Naive thymus-derived CD8-positive, alpha-beta T cell (primary cell): ENCODE results near the gene CGB3. TPM values are rescaled to one million over a fixed set of nuclear protein-coding genes. Genes with fewer than 3 reads are reported as not detected.
"Not testable (repeated sequence)": the region's sequence is repeated elsewhere in the genome, so short reads cannot be mapped to it uniquely, and the experiment has no call there.

ENCODE experiments used
- ATAC-seq, 2 donors: fragments of 150-1000 bp; cut with Tn5 transposase in 1 of 2; sonication (Bioruptor Pico), chemical (Tn5 transposase) in 1 of 2; 1 replicate in 1 of 2; 2 replicates in 1 of 2; pipeline ENCODE4 v1.10.0; 2021; ENCODE audit warnings: mild to moderate bottlenecking in 2 of 2, moderate library complexity in 2 of 2
- POLR2A ChIA-PET: fragments of 350-600 bp; sonication (Branson Sonifier 250); formaldehyde crosslinking; loops from one replicate; lab custom pipeline; 2021; ENCODE audit warnings: antibody characterized with exemption; lab: Charles Lee
- DNase-seq, 10 donors: peaks; one replicate each; pipeline versions ENCODE4 v3.0.0 to v3.0.0-alpha.2; 2020 to 2022
- H3K27ac Mint-ChIP-seq, 10 donors: one replicate each; pipeline ENCODE4 v1.8.0; 2020 to 2022; ENCODE audit warnings: mild to moderate bottlenecking in 10 of 10, mixed read lengths in 10 of 10, moderate library complexity in 4 of 10, inconsistent platforms in 1 of 10
- H3K27me3 Mint-ChIP-seq, 5 donors: one replicate each; pipeline ENCODE4 v1.8.0; 2021 to 2022; ENCODE audit warnings: mixed read lengths in 5 of 5
- H3K36me3 Mint-ChIP-seq, 3 donors: one replicate each; pipeline ENCODE4 v1.8.0; 2020 to 2022; ENCODE audit warnings: mixed read lengths in 3 of 3, mild to moderate bottlenecking in 2 of 3, inconsistent platforms in 1 of 3
- H3K4me1 Mint-ChIP-seq, 4 donors: one replicate each; pipeline ENCODE4 v1.8.0; 2021 to 2022; ENCODE audit warnings: mixed read lengths in 4 of 4
- H3K4me3 Mint-ChIP-seq, 10 donors: one replicate each; pipeline ENCODE4 v1.8.0; 2020 to 2022; ENCODE audit warnings: mild to moderate bottlenecking in 10 of 10, mixed read lengths in 10 of 10, moderate library complexity in 6 of 10, inconsistent platforms in 1 of 10
- H3K9me3 Mint-ChIP-seq, 9 donors: one replicate each; pipeline ENCODE4 v1.8.0; 2020 to 2022; ENCODE audit warnings: mixed read lengths in 9 of 9, mild to moderate bottlenecking in 3 of 9, inconsistent platforms in 1 of 9, moderate library complexity in 1 of 9
- polyA plus RNA-seq, 3 donors: library from polyadenylated mRNA; unstranded; fragments of 300-500 nt; fragmentation: Illumina TruSeq; gene quantifications; one replicate each; pipeline ENCODE4 v1.2.3, GENCODE V29; 2021
- total RNA-seq, 8 experiments: library from RNA in 2 of 8; stranded (reverse) in 2 of 8; gene quantifications; one replicate each; pipeline ENCODE4 v1.2.3 and lab custom pipeline; 2021 to 2026

The CGB3 gene
- total and polyA plus RNA-seq, 5 experiments from 2014 or later = not detected

- H3K27ac Mint-ChIP-seq = peak overlapping the region in 7 of 10 donors; percentile 52 to 85 (median 75)
- H3K4me3 Mint-ChIP-seq = peak overlapping the region; percentile 81 to 95 (median 90)
- peak; percentile 38 to 76 (median 63) for DNase-seq
- peaks cover 0 to 6% (median 0%) of the 10 kb centered on the region in 5 donors for H3K27me3 Mint-ChIP-seq
- ATAC-seq = peak; percentile 26 to 33
- POLR2A ChIA-PET = interaction anchor here (0.7 kb wide), 1 partner anchor 914 kb away, joined by 3 read pairs; no protein-coding TSS in a partner anchor
- peaks cover 10 to 35% (median 24%) of the 10 kb centered on the region in 4 donors for H3K4me1 Mint-ChIP-seq
- H3K36me3 Mint-ChIP-seq = peaks cover 0 to 4% (median 0%) of the 10 kb centered on the region in 3 donors
- no peaks in the 10 kb centered on the region for H3K9me3 Mint-ChIP-seq
Observed at GRCh38 chr19:49019242-49019932, 4.7 kb downstream of the CGB3 start.

- DNase-seq (peak in 3 of 10 donors; percentile 33 to 48 (median 40)), ATAC-seq (peak; percentile 32 to 34)
- not testable (repeated sequence) for H3K27me3 Mint-ChIP-seq, H3K36me3 Mint-ChIP-seq, H3K9me3 Mint-ChIP-seq
- H3K27ac Mint-ChIP-seq = peak overlapping the region in 8 of 10 donors; percentile 40 to 85 (median 67)
- POLR2A ChIA-PET = interaction anchor here (0.6 to 1.4 kb wide), 3 partner anchors 25 to 915 kb away, joined by 3 to 19 read pairs (median 4); partner anchors contain the start of genes GYS1 and RUVBL2
- peak overlapping the region; percentile 81 to 95 (median 90) for H3K4me3 Mint-ChIP-seq
- peaks cover 10 to 35% (median 24%) of the 10 kb centered on the region in 4 donors for H3K4me1 Mint-ChIP-seq
Observed at GRCh38 chr19:49018388-49019241, 5.5 kb downstream of the CGB3 start.

- POLR2A ChIA-PET = interaction anchor here (0.6 to 1.4 kb wide), 2 partner anchors 25 to 753 kb away, joined by 4 to 19 read pairs; partner anchors contain the start of genes GYS1 and RUVBL2
- Mint-ChIP-seq H3K27me3 (peaks cover 0 to 6% (median 0%) of the 10 kb centered on the region in 5 donors), H3K9me3 (no peaks in the 10 kb centered on the region), H3K4me3 (peak overlapping the region; percentile 81 to 95 (median 90)), H3K27ac (peak overlapping the region in 6 of 10 donors; percentile 38 to 73 (median 67)), H3K36me3 (peaks cover 0 to 8% (median 0%) of the 10 kb centered on the region in 3 donors), H3K4me1 (peaks cover 10 to 35% (median 24%) of the 10 kb centered on the region in 4 donors)
- ATAC-seq (peak; percentile 88 to 93), DNase-seq (peak; percentile 55 to 83 (median 65))
Observed at GRCh38 chr19:49017666-49018351, 6.3 kb downstream of the CGB3 start.

GRCh38 chr19:49017041-49017665 is 7.0 kb downstream of the CGB3 start, which contains the start of gene LHB:
Gene LHB (minus strand): TSS chr19:49017091. CDS start chr19:49017081, 10 bp downstream.
- no peak for DNase-seq
- Mint-ChIP-seq H3K27me3 (peaks cover 0 to 6% (median 0%) of the 10 kb centered on the region in 5 donors), H3K9me3 (no peaks in the 10 kb centered on the region), H3K27ac (peak within 1 kb of the TSS in 8 of 10 donors; percentile 35 to 80 (median 67)), H3K36me3 (peaks cover 0 to 8% (median 0%) of the 10 kb centered on the region in 3 donors), H3K4me1 (peaks cover 10 to 35% (median 24%) of the 10 kb centered on the region in 4 donors), H3K4me3 (peak within 1 kb of the TSS; percentile 81 to 95 (median 90))
- ATAC-seq = no peak
- POLR2A ChIA-PET = interaction anchor here (1.4 kb wide), 1 partner anchor 24 kb away, joined by 19 read pairs; the partner anchor contains the start of genes GYS1 and RUVBL2

- DNase-seq (no peak), ATAC-seq (no peak)
- Mint-ChIP-seq H3K27me3 (peaks cover 0 to 3% (median 0%) of the 10 kb centered on the region in 5 donors), H3K4me3 (peak overlapping the region in 7 of 10 donors; percentile 13 to 95 (median 32)), H3K9me3 (no peaks in the 10 kb centered on the region), H3K36me3 (peaks cover 0 to 10% (median 2%) of the 10 kb centered on the region in 3 donors), H3K4me1 (peaks cover 9 to 34% (median 21%) of the 10 kb centered on the region in 4 donors), H3K27ac (peak overlapping the region in 4 of 10 donors; percentile 12 to 80 (median 44))
- POLR2A ChIA-PET = interaction anchor here (0.9 kb wide), 1 partner anchor 23 kb away, joined by 3 read pairs; the partner anchor contains the start of genes GYS1 and RUVBL2
Observed at GRCh38 chr19:49016067-49016839, 7.9 kb downstream of the CGB3 start.

- Mint-ChIP-seq H3K27ac (no peak overlapping the region), H3K4me3 (no peak overlapping the region), H3K27me3 (peaks cover 0 to 3% (median 0%) of the 10 kb centered on the region in 5 donors), H3K4me1 (peaks cover 5 to 21% (median 13%) of the 10 kb centered on the region in 4 donors), H3K9me3 (no peaks in the 10 kb centered on the region), H3K36me3 (peaks cover 0 to 23% (median 3%) of the 10 kb centered on the region in 3 donors)
- ATAC-seq = no peak
- POLR2A ChIA-PET = no interaction called here
- no peak for DNase-seq
Observed at GRCh38 chr19:49014870-49015255, 9.3 kb downstream of the CGB3 start.

- Mint-ChIP-seq H3K36me3 (peaks cover 0 to 27% (median 3%) of the 10 kb centered on the region in 3 donors), H3K4me3 (peak overlapping the region in 2 of 10 donors; percentile 14 to 41), H3K27me3 (peaks cover 0 to 3% (median 0%) of the 10 kb centered on the region in 5 donors), H3K9me3 (no peaks in the 10 kb centered on the region), H3K4me1 (peaks cover 4 to 16% (median 10%) of the 10 kb centered on the region in 4 donors), H3K27ac (peak overlapping the region in 1 of 10 donors; percentile 82)
- DNase-seq (no peak), ATAC-seq (no peak)
- POLR2A ChIA-PET = no interaction called here
Observed at GRCh38 chr19:49014123-49014869, 9.8 kb downstream of the CGB3 start.

- no peaks in the 10 kb centered on the region for H3K4me1 Mint-ChIP-seq
- POLR2A ChIA-PET = no interaction called here
- no peaks in the 10 kb centered on the region for H3K27me3 Mint-ChIP-seq
- no peak overlapping the region for H3K27ac Mint-ChIP-seq
- peaks cover 0 to 43% (median 7%) of the 10 kb centered on the region in 3 donors for H3K36me3 Mint-ChIP-seq
- DNase-seq = no peak
- no peak for ATAC-seq
- no peak overlapping the region for H3K4me3 Mint-ChIP-seq
- H3K9me3 Mint-ChIP-seq = no peaks in the 10 kb centered on the region
Observed at GRCh38 chr19:49011194-49011593, 12.9 kb downstream of the CGB3 start.

GRCh38 chr19:49010453-49010852 is 13.7 kb downstream of the CGB3 start:
- Mint-ChIP-seq H3K9me3 (no peaks in the 10 kb centered on the region), H3K27me3 (no peaks in the 10 kb centered on the region), H3K4me3 (no peak overlapping the region), H3K4me1 (no peaks in the 10 kb centered on the region), H3K27ac (peak overlapping the region in 1 of 10 donors; percentile 11), H3K36me3 (peaks cover 0 to 47% (median 8%) of the 10 kb centered on the region in 3 donors)
- ATAC-seq = no peak
- POLR2A ChIA-PET = interaction anchor here (1.2 kb wide), 1 partner anchor 46 kb away, joined by 3 read pairs; no protein-coding TSS in a partner anchor
- DNase-seq = no peak

GRCh38 chr19:49009828-49010227 is 14.3 kb downstream of the CGB3 start:
- no peak overlapping the region for H3K27ac Mint-ChIP-seq
- no peaks in the 10 kb centered on the region for H3K27me3 Mint-ChIP-seq
- ATAC-seq (no peak), DNase-seq (no peak)
- H3K4me1 Mint-ChIP-seq = no peaks in the 10 kb centered on the region
- no peaks in the 10 kb centered on the region for H3K9me3 Mint-ChIP-seq
- peaks cover 0 to 50% (median 13%) of the 10 kb centered on the region in 3 donors for H3K36me3 Mint-ChIP-seq
- no peak overlapping the region for H3K4me3 Mint-ChIP-seq
- POLR2A ChIA-PET = interaction anchor here (0.9 to 1.2 kb wide), 2 partner anchors 16 to 46 kb away, joined by 3 to 7 read pairs; partner anchors contain the start of genes GYS1 and RUVBL2
